OCI-LY7 (cell line): ENCODE measurements around the gene MAP7D1. TPM values are rescaled to one million over a fixed set of nuclear protein-coding genes. Genes with fewer than 3 reads are reported as not detected.

ENCODE experiments used
- BruUV-seq: library from RNA; stranded (reverse); fragments of 400-500 nt; replicated peaks from 2 replicates; lab custom pipeline; 2021; lab: Mats Ljungman, UMichigan
- CTCF ChIA-PET: fragments of 300-600 bp; sonication (Branson Sonifier 250); formaldehyde crosslinking; loops from one replicate; lab custom pipeline; 2022; ENCODE audit warnings: antibody characterized with exemption; ENCODE audit not compliant: unreplicated experiment; lab: Charles Lee
- POLR2A ChIA-PET: fragments of 300-600 bp; sonication (Branson Sonifier 250); formaldehyde crosslinking; loops from one replicate; lab custom pipeline; 2022; ENCODE audit warnings: antibody characterized with exemption; lab: Charles Lee
- DNase-seq: peaks from one replicate; pipeline ENCODE4 v3.0.0-alpha.2; 2015; ENCODE audit warnings: low spot score
- H2AFZ ChIP-seq: fragments of 200-600 bp; sonication (generic), shearing (Covaris generic); 2 replicates; pipeline ENCODE4 v1.6.1; 2014; ENCODE audit warnings: mild to moderate bottlenecking, antibody characterized with exemption, low read length, moderate library complexity
- H3K27ac ChIP-seq: fragments of 200-600 bp; sonication (generic); 2 replicates; pipeline ENCODE4 v1.5.1; 2014; ENCODE audit warnings: mixed run types, low read depth, mild to moderate bottlenecking, moderate library complexity, low read length, inconsistent platforms; ENCODE audit not compliant: poor library complexity, severe bottlenecking
- H3K36me3 ChIP-seq: fragments of 200-600 bp; sonication (generic); 2 replicates; pipeline ENCODE4 v1.6.1; 2014; ENCODE audit warnings: mild to moderate bottlenecking, antibody characterized with exemption, low read length, moderate library complexity, mixed read lengths; ENCODE audit not compliant: insufficient read depth
- H3K4me1 ChIP-seq: fragments of 200-600 bp; sonication (generic); 2 replicates; pipeline ENCODE4 v1.5.1; 2014; ENCODE audit warnings: mild to moderate bottlenecking, low read length; ENCODE audit not compliant: insufficient read depth, poor library complexity, severe bottlenecking
- H3K4me2 ChIP-seq: fragments of 200-600 bp; sonication (generic); 2 replicates; pipeline ENCODE4 v1.6.1; 2014; ENCODE audit warnings: mild to moderate bottlenecking, low read length
- H3K4me3 ChIP-seq: fragments of 200-600 bp; sonication (generic); 2 replicates; pipeline ENCODE4 v1.5.1; 2014; ENCODE audit warnings: mild to moderate bottlenecking, low read depth, low read length; ENCODE audit not compliant: poor library complexity, severe bottlenecking
- H3K79me2 ChIP-seq: fragments of 200-600 bp; sonication (generic); 2 replicates; pipeline ENCODE4 v1.6.1; 2016; ENCODE audit warnings: low read depth, mild to moderate bottlenecking, low read length, moderate library complexity, mixed read lengths; ENCODE audit not compliant: insufficient read depth
- H3K9me2 ChIP-seq: fragments of 200-600 bp; sonication (generic); 2 replicates; pipeline ENCODE4 v1.6.1; 2016; ENCODE audit warnings: mild to moderate bottlenecking, low read length, mixed read lengths; ENCODE audit not compliant: insufficient read depth
- H3K9me3 ChIP-seq: fragments of 200-600 bp; sonication (generic); 2 replicates; pipeline ENCODE4 v1.6.1; 2014; ENCODE audit warnings: mild to moderate bottlenecking, mixed run types, low read length, mixed read lengths
- H4K20me1 ChIP-seq: fragments of 200-600 bp; sonication (generic); 2 replicates; pipeline ENCODE4 v1.6.1; 2014; ENCODE audit warnings: mild to moderate bottlenecking, antibody characterized with exemption, low read length, moderate library complexity, mixed read lengths; ENCODE audit not compliant: insufficient read depth
- EZH2phosphoT487 ChIP-seq: fragments of 200-600 bp; sonication (generic); IDR thresholded peaks from 2 replicates; pipeline ENCODE4 v1.6.1; 2018; ENCODE audit warnings: low read depth, borderline replicate concordance, mild to moderate bottlenecking, mixed run types, antibody characterized with exemption, low read length, moderate library complexity, mixed read lengths
- intact Hi-C: fragments of 100-400 bp; cut with micrococcal nuclease; formaldehyde crosslinking; loops from one replicate; pipeline ENCODE4 v1.10.0; 2022; ENCODE audit not compliant: unreplicated experiment
- total RNA-seq, 2 experiments: library from RNA; depleted of rRNA in 1 of 2; stranded (reverse); fragments of >200 nt in 1 of 2; shearing (Covaris generic) in 1 of 2; gene quantifications; 2 replicates each; pipeline ENCODE4 v1.2.3, GENCODE V29; 2014 to 2022
- TF ChIP-seq, protein P1 (sequence below): fragments of 200-600 bp; sonication (generic); conservative IDR thresholded peaks from 2 replicates; pipeline ENCODE4 v1.5.1; 2014; ENCODE audit warnings: mild to moderate bottlenecking, antibody characterized with exemption, low read length, moderate library complexity, mixed read lengths

Gene MAP7D1
- total RNA-seq, 2 experiments from 2014 or later: 61.2 to 101 TPM

DNA sequence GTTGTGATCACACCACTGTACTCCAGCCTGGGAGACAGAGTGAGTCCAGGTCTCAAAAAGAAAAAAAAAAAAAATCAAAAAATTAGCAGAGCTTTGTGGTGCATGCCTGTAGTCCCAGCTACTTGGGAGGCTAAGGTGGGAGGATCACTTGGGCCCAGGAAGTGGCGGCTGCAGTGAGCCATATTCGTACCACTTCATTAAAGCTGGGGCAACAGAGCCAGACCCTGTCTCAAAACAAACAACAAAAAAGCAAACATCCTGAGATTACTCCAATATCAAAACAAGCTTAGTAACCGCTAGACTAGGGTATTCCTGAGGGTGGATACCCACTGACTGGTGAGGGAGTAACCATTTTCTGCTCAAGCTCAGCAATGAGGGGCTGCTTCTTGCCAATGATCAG, 55.3 kb downstream of the MAP7D1 start:
- no peak overlapping the region for H3K4me3 ChIP-seq
- H2AFZ ChIP-seq: no peak overlapping the region
- no peak overlapping the region for H3K4me2 ChIP-seq
- no peaks in the 10 kb centered on the region for H3K36me3 ChIP-seq
- CTCF ChIA-PET: no interaction called here
- intact Hi-C loops: no loop called here
- TF ChIP-seq EZH2phosphoT487: no peak
- TF ChIP-seq, protein P1, sequence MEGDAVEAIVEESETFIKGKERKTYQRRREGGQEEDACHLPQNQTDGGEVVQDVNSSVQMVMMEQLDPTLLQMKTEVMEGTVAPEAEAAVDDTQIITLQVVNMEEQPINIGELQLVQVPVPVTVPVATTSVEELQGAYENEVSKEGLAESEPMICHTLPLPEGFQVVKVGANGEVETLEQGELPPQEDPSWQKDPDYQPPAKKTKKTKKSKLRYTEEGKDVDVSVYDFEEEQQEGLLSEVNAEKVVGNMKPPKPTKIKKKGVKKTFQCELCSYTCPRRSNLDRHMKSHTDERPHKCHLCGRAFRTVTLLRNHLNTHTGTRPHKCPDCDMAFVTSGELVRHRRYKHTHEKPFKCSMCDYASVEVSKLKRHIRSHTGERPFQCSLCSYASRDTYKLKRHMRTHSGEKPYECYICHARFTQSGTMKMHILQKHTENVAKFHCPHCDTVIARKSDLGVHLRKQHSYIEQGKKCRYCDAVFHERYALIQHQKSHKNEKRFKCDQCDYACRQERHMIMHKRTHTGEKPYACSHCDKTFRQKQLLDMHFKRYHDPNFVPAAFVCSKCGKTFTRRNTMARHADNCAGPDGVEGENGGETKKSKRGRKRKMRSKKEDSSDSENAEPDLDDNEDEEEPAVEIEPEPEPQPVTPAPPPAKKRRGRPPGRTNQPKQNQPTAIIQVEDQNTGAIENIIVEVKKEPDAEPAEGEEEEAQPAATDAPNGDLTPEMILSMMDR: no peak
- POLR2A ChIA-PET: no interaction called here
- H3K4me1 ChIP-seq: peaks cover 12% of the 10 kb centered on the region
- no peaks in the 10 kb centered on the region for H4K20me1 ChIP-seq
- DNase-seq: no peak
- no peaks in the 10 kb centered on the region for H3K79me2 ChIP-seq
- no peaks in the 10 kb centered on the region for H3K9me3 ChIP-seq
- H3K27ac ChIP-seq: no peak overlapping the region
- BruUV-seq: no TSS peak
- no peaks in the 10 kb centered on the region for H3K9me2 ChIP-seq

DNA sequence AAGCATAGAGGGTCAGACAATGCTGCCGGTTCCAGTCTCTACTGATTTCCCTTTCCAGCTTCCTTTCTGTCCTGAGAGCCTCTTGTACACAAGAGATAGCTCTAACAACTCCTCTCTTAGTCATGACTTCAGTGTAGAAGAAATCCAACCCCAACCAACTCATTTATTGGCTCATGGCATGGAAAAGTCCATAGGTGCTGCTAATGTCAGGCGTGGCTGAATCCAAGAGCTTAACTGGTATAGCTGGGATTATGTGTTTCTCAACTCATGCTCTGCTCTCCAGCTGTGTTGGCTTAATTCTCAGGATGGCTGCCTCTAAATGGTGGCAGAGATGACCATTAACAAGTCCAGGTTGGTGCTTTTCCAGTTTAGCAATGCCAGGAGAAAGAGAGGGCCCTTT, 55.9 kb downstream of the MAP7D1 start:
- no peak overlapping the region for H3K4me3 ChIP-seq
- no peaks in the 10 kb centered on the region for H3K9me2 ChIP-seq
- H2AFZ ChIP-seq: no peak overlapping the region
- no peak for TF ChIP-seq EZH2phosphoT487
- TF ChIP-seq, protein P1: no peak
- DNase-seq: no peak
- ChIA-PET POLR2A (interaction anchor here (0.6 to 1.3 kb wide), 3 partner anchors 12 to 42 kb away, joined by 3 to 4 read pairs (median 3); no protein-coding TSS in a partner anchor), CTCF (no interaction called here)
- H3K27ac ChIP-seq: no peak overlapping the region
- H4K20me1 ChIP-seq: no peaks in the 10 kb centered on the region
- H3K4me2 ChIP-seq: no peak overlapping the region
- no peaks in the 10 kb centered on the region for H3K36me3 ChIP-seq
- H3K9me3 ChIP-seq: no peaks in the 10 kb centered on the region
- peaks cover 12% of the 10 kb centered on the region for H3K4me1 ChIP-seq
- intact Hi-C loops: no loop called here
- BruUV-seq: no TSS peak
- H3K79me2 ChIP-seq: no peaks in the 10 kb centered on the region

DNA sequence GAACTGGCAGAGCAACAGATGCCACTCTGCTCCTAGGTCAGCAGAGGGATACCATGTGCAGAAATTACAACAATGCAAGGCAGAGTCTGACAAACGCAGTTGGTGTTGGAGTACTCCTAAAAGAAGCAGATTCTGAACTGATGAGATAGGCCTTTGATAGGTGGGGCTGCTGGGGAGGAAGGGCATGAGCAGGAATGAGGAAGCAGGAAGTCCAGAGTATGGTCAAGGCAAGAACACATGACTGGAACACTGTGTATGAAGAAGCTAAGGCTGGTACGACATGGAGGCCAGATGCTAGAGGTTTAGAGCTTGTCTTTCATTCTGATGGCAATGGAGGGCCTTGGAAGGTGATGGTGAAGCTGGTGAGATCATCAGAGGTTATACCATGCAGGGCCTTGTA, 56.8 kb downstream of the MAP7D1 start:
- no peaks in the 10 kb centered on the region for H3K9me2 ChIP-seq
- H4K20me1 ChIP-seq: no peaks in the 10 kb centered on the region
- TF ChIP-seq, protein P1: no peak
- no peak for TF ChIP-seq EZH2phosphoT487
- no peaks in the 10 kb centered on the region for H3K79me2 ChIP-seq
- ChIA-PET CTCF (interaction anchor here (0.6 kb wide), 2 partner anchors 62 to 275 kb away, joined by 3 read pairs; no protein-coding TSS in a partner anchor), POLR2A (interaction anchor here (0.6 to 1.3 kb wide), 3 partner anchors 10 to 41 kb away, joined by 3 to 5 read pairs (median 4); no protein-coding TSS in a partner anchor)
- no TSS peak for BruUV-seq
- H2AFZ ChIP-seq: peak overlapping the region; percentile 73
- peak; percentile 17 for DNase-seq
- intact Hi-C loops: no loop called here
- no peaks in the 10 kb centered on the region for H3K36me3 ChIP-seq
- H3K27ac ChIP-seq: no peak overlapping the region
- no peak overlapping the region for H3K4me2 ChIP-seq
- no peak overlapping the region for H3K4me3 ChIP-seq
- no peaks in the 10 kb centered on the region for H3K9me3 ChIP-seq
- peaks cover 4% of the 10 kb centered on the region for H3K4me1 ChIP-seq
